ENCODE data around the gene INPP4A.
A peak's percentile ranks its signal among the peaks of the same experiment; 100 is the strongest.

The INPP4A gene

GRCh38 chr2:98459496-98460175 is 15.0 kb downstream of the INPP4A start:
- no peaks in the 10 kb centered on the region for H3K36me3 ChIP-seq (ENCODE audit: control insufficient read depth, insufficient read depth, low read length)
- no peak overlapping the region for H3K4me3 ChIP-seq (ENCODE audit: insufficient read depth, low read depth, low read length, poor library complexity, severe bottlenecking)
- no peak for DNase-seq
- no peaks in the 10 kb centered on the region for H3K9me3 ChIP-seq (ENCODE audit: control insufficient read depth, low read length)
- H3K27ac ChIP-seq (ENCODE audit: insufficient read depth, low read length, poor library complexity, severe bottlenecking): peak overlapping the region; percentile 63
- H3K4me1 ChIP-seq (ENCODE audit: control insufficient read depth, insufficient read depth, low read length, poor library complexity, severe bottlenecking): peaks cover 81% of the 10 kb centered on the region
- H3K27me3 ChIP-seq (replicated peaks; ENCODE audit: control insufficient read depth, insufficient read depth, low read length, poor library complexity, severe bottlenecking): no peaks in the 10 kb centered on the region

- H3K36me3 ChIP-seq (ENCODE audit: control insufficient read depth, insufficient read depth, low read length): no peaks in the 10 kb centered on the region
- no peak overlapping the region for H3K4me3 ChIP-seq (ENCODE audit: insufficient read depth, low read depth, low read length, poor library complexity, severe bottlenecking)
- no peaks in the 10 kb centered on the region for H3K9me3 ChIP-seq (ENCODE audit: control insufficient read depth, low read length)
- H3K27ac ChIP-seq (ENCODE audit: insufficient read depth, low read length, poor library complexity, severe bottlenecking): peak overlapping the region; percentile 63
- H3K27me3 ChIP-seq (replicated peaks; ENCODE audit: control insufficient read depth, insufficient read depth, low read length, poor library complexity, severe bottlenecking): no peaks in the 10 kb centered on the region
- peaks cover 81% of the 10 kb centered on the region for H3K4me1 ChIP-seq (ENCODE audit: control insufficient read depth, insufficient read depth, low read length, poor library complexity, severe bottlenecking)
- peak; percentile 40 to 58 (median 51) for DNase-seq
Measured at GRCh38 chr2:98460573-98461497, 16.2 kb downstream of the INPP4A start.

GRCh38 chr2:98461498-98462049 is 16.9 kb downstream of the INPP4A start:
- Histone ChIP-seq H3K27ac (ENCODE audit: insufficient read depth, low read length, poor library complexity, severe bottlenecking) (peak overlapping the region; percentile 63), H3K27me3 (replicated peaks; ENCODE audit: control insufficient read depth, insufficient read depth, low read length, poor library complexity, severe bottlenecking) (no peaks in the 10 kb centered on the region), H3K4me1 (ENCODE audit: control insufficient read depth, insufficient read depth, low read length, poor library complexity, severe bottlenecking) (peaks cover 85% of the 10 kb centered on the region), H3K4me3 (ENCODE audit: insufficient read depth, low read depth, low read length, poor library complexity, severe bottlenecking) (no peak overlapping the region), H3K9me3 (ENCODE audit: control insufficient read depth, low read length) (no peaks in the 10 kb centered on the region), H3K36me3 (ENCODE audit: control insufficient read depth, insufficient read depth, low read length) (no peaks in the 10 kb centered on the region)
- no peak for DNase-seq

DNA sequence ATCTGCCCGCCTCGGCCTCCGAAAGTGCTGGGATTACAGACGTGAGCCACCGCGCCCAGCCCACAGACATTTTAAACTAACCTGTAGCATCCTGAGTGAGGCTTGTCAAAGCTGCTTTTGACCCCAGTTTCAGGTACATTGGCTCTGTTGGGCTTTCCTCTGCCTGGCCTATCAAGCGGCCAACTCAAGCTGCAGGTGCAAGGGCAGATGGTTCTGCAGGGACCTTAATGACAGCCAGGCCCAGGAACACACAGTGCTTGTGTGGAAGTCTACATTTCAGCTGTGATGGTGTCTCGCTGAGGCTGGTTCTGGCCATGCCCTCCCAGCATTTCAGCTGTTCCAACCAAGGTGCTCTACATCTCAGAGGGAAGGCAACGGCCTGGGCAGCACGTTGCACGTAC is 18.4 kb downstream of the INPP4A start:
- Histone ChIP-seq H3K27ac (ENCODE audit: insufficient read depth, low read length, poor library complexity, severe bottlenecking) (peak overlapping the region; percentile 82), H3K4me3 (ENCODE audit: insufficient read depth, low read depth, low read length, poor library complexity, severe bottlenecking) (peak overlapping the region; percentile 31), H3K27me3 (replicated peaks; ENCODE audit: control insufficient read depth, insufficient read depth, low read length, poor library complexity, severe bottlenecking) (no peaks in the 10 kb centered on the region), H3K4me1 (ENCODE audit: control insufficient read depth, insufficient read depth, low read length, poor library complexity, severe bottlenecking) (peaks cover 89% of the 10 kb centered on the region), H3K36me3 (ENCODE audit: control insufficient read depth, insufficient read depth, low read length) (no peaks in the 10 kb centered on the region), H3K9me3 (ENCODE audit: control insufficient read depth, low read length) (no peaks in the 10 kb centered on the region)
- no peak for DNase-seq

DNA sequence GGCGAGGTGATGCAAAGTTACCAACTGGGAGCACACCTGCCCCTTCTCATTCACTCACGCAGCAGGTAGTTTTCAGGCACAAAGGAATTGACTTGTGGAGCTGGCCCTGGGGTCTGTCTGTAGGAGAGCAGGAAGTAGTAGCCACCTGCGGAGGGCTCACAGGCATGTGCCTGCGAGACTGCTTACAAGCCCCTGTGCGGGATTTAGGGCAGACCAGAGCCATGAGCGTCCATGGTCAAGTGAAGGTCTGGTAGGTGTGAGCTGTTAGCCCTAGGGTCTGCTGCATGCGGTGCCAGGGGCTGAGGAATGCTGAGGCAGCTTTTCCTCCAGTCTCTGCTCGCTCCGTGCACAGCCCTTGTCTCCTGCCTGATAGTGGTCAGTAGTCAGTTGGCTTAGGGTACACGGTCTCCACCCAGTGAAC is 18.9 kb downstream of the INPP4A start:
- peaks cover 89% of the 10 kb centered on the region for H3K4me1 ChIP-seq (ENCODE audit: control insufficient read depth, insufficient read depth, low read length, poor library complexity, severe bottlenecking)
- H3K27ac ChIP-seq (ENCODE audit: insufficient read depth, low read length, poor library complexity, severe bottlenecking): peak overlapping the region; percentile 82
- peak overlapping the region; percentile 31 for H3K4me3 ChIP-seq (ENCODE audit: insufficient read depth, low read depth, low read length, poor library complexity, severe bottlenecking)

DNA sequence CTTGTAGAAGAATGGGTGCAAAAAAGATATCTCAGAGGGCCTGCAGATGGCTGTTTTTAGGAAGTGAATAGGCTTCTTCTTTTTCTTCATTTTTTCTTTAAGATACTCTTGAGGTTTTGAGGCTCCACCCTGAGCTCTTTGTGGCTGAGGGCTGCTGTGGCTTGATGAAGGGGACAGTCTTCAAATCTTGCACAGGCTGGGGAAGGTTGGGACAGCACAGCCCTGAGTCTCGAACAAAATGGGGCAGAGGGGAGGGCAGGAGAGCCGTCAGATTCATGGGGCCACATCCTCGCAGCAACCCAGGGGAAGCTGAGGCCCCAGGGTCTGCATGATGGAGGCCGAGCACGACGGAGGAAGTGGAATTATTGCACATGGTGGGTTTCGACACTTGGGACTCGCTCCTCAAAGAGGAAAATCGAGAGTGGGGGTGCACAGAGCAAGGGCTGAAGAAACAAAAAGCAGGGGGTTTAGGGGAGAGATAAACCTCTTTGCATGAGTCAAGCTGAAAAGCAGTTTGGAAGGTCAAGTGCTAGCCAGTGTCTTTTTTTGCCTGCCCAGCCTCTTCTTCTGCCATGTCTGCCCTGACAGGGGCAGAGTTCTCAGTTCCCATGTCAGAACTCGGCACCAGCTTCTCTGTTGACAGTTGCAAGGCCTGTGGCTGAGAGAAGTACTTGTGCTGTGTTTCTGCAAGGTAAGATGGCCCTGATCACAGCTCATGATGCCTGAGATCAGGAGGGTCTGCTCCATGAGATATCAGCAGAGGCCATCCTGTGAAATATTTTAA is 19.5 kb downstream of the INPP4A start:
- no peaks in the 10 kb centered on the region for H3K27me3 ChIP-seq (replicated peaks; ENCODE audit: control insufficient read depth, insufficient read depth, low read length, poor library complexity, severe bottlenecking)
- no peaks in the 10 kb centered on the region for H3K9me3 ChIP-seq (ENCODE audit: control insufficient read depth, low read length)
- no peak for DNase-seq
- peak overlapping the region; percentile 31 for H3K4me3 ChIP-seq (ENCODE audit: insufficient read depth, low read depth, low read length, poor library complexity, severe bottlenecking)
- H3K36me3 ChIP-seq (ENCODE audit: control insufficient read depth, insufficient read depth, low read length): no peaks in the 10 kb centered on the region
- H3K4me1 ChIP-seq (ENCODE audit: control insufficient read depth, insufficient read depth, low read length, poor library complexity, severe bottlenecking): peaks cover 88% of the 10 kb centered on the region
- H3K27ac ChIP-seq (ENCODE audit: insufficient read depth, low read length, poor library complexity, severe bottlenecking): peak overlapping the region; percentile 82

More for the DNA sequence above, 18.9 kb downstream of the INPP4A start:
- DNase-seq: no peak
- no peaks in the 10 kb centered on the region for H3K27me3 ChIP-seq (replicated peaks; ENCODE audit: control insufficient read depth, insufficient read depth, low read length, poor library complexity, severe bottlenecking)
- no peaks in the 10 kb centered on the region for H3K36me3 ChIP-seq (ENCODE audit: control insufficient read depth, insufficient read depth, low read length)
- H3K9me3 ChIP-seq (ENCODE audit: control insufficient read depth, low read length): no peaks in the 10 kb centered on the region

DNA sequence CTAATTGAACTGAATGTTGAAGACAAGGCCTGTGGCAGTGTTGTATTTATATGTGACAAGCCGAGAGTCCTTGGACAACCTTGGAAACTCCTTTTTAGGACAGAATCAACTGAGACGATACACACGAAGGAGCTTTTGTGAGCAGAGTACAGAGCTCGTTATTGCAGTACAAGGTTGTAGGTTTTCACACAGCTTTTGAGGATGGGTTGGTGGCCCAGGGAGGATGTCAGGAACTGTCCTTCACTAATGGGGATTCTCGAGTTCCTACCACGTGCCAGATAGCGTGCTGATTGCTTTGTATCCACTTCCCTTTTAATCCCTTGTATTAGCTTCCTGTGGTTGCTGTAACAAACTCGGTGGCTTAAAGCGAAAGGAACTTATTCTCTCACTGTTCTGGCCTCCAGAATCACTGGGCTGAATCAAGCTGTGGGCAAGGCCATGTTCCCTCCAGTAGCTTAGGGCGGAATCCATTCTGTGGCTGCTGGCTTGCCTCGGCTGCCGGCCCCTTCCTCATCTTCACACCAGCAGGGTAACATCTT is 20.2 kb downstream of the INPP4A start:
- H3K27me3 ChIP-seq (replicated peaks; ENCODE audit: control insufficient read depth, insufficient read depth, low read length, poor library complexity, severe bottlenecking): no peaks in the 10 kb centered on the region
- H3K4me3 ChIP-seq (ENCODE audit: insufficient read depth, low read depth, low read length, poor library complexity, severe bottlenecking): peak overlapping the region; percentile 19
- no peaks in the 10 kb centered on the region for H3K36me3 ChIP-seq (ENCODE audit: control insufficient read depth, insufficient read depth, low read length)
- peak overlapping the region; percentile 82 for H3K27ac ChIP-seq (ENCODE audit: insufficient read depth, low read length, poor library complexity, severe bottlenecking)
- H3K9me3 ChIP-seq (ENCODE audit: control insufficient read depth, low read length): no peaks in the 10 kb centered on the region
- no peak for DNase-seq
- H3K4me1 ChIP-seq (ENCODE audit: control insufficient read depth, insufficient read depth, low read length, poor library complexity, severe bottlenecking): peaks cover 83% of the 10 kb centered on the region

GRCh38 chr2:98465456-98466226 is 21.0 kb downstream of the INPP4A start:
- H3K27me3 ChIP-seq (replicated peaks; ENCODE audit: control insufficient read depth, insufficient read depth, low read length, poor library complexity, severe bottlenecking): no peaks in the 10 kb centered on the region
- DNase-seq: peak; percentile 66 to 80 (median 72)
- no peaks in the 10 kb centered on the region for H3K36me3 ChIP-seq (ENCODE audit: control insufficient read depth, insufficient read depth, low read length)
- peak overlapping the region; percentile 19 for H3K4me3 ChIP-seq (ENCODE audit: insufficient read depth, low read depth, low read length, poor library complexity, severe bottlenecking)
- H3K27ac ChIP-seq (ENCODE audit: insufficient read depth, low read length, poor library complexity, severe bottlenecking): peak overlapping the region; percentile 82
- no peaks in the 10 kb centered on the region for H3K9me3 ChIP-seq (ENCODE audit: control insufficient read depth, low read length)
- H3K4me1 ChIP-seq (ENCODE audit: control insufficient read depth, insufficient read depth, low read length, poor library complexity, severe bottlenecking): peaks cover 83% of the 10 kb centered on the region

GRCh38 chr2:98467082-98467536 is 22.5 kb downstream of the INPP4A start:
- H3K27ac ChIP-seq (ENCODE audit: insufficient read depth, low read length, poor library complexity, severe bottlenecking): peak overlapping the region; percentile 82
- H3K4me1 ChIP-seq (ENCODE audit: control insufficient read depth, insufficient read depth, low read length, poor library complexity, severe bottlenecking): peaks cover 83% of the 10 kb centered on the region
- no peak for DNase-seq

More at GRCh38 chr2:98467082-98467536, 22.5 kb downstream of the INPP4A start:
- H3K27me3 ChIP-seq (replicated peaks; ENCODE audit: control insufficient read depth, insufficient read depth, low read length, poor library complexity, severe bottlenecking): no peaks in the 10 kb centered on the region
- H3K36me3 ChIP-seq (ENCODE audit: control insufficient read depth, insufficient read depth, low read length): no peaks in the 10 kb centered on the region
- H3K4me3 ChIP-seq (ENCODE audit: insufficient read depth, low read depth, low read length, poor library complexity, severe bottlenecking): no peak overlapping the region
- no peaks in the 10 kb centered on the region for H3K9me3 ChIP-seq (ENCODE audit: control insufficient read depth, low read length)

All from effector memory CD4-positive, alpha-beta T cell (primary cell).